ENCODE measurements around the gene GABRA5. TPM values are rescaled to one million over a fixed set of nuclear protein-coding genes. Genes with fewer than 3 reads are reported as not detected.

The GABRA5 gene
- total and polyA plus RNA-seq, 11 donors, result not detected

GRCh38 chr15:26996250-26996649 lies 129.4 kb downstream of the GABRA5 start:
- Histone ChIP-seq H3K4me3 (no peak overlapping the region), H3K9me3 (peaks cover 0 to 23% (median 2%) of the 10 kb centered on the region in 12 donors), H3K36me3 (no peaks in the 10 kb centered on the region), H3K27me3 (no peaks in the 10 kb centered on the region), H3K27ac (no peak overlapping the region), H3K4me1 (no peaks in the 10 kb centered on the region)
- no peak for TF ChIP-seq CTCF (IDR thresholded peaks at IDR 0.05)
- no peak for TF ChIP-seq POLR2A (IDR thresholded peaks at IDR 0.05)
- WGBS, 4 donors, result 86 to 94% (median 91%) methylated on average over 2 of the region's 2 CpGs
- DNase-seq (no peak), ATAC-seq (no peak)
- intact Hi-C loops (cut with DNase I), result no loop called here

Other genes with a start within 250 kb of the GABRA5 start
- gene GABRB3, start 94.0 kb upstream of the GABRA5 start, total RNA-seq, result 1 to 10 TPM in 7 of 9 donors, under 1 TPM in 2; 0.50 to 4.4 (median 2.8) TPM
- under 1 TPM; 0.42 to 0.90 TPM for gene GABRB3, start 94.0 kb upstream of the GABRA5 start, polyA plus RNA-seq
- gene GABRG3, start 104.1 kb downstream of the GABRA5 start, total RNA-seq, result not detected
- not detected for gene GABRG3, start 104.1 kb downstream of the GABRA5 start, polyA plus RNA-seq